Measurements from ENCODE around the gene TSKS.

DNA sequence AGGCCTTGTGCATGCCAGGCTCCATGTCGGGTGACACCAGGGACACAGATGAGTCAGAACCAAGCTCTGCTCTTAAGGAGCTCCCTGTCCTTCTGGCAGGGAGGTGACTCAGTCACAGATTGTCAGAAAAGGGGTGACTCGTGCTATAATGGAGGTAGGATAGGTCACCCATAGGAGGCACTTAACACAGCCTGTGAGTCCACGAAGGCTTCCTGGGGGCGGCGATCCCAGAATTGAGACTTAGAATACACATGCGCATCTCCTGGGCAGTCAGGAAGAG is 30.4 kb upstream of the TSKS start:
- TF ChIP-seq, protein P1, sequence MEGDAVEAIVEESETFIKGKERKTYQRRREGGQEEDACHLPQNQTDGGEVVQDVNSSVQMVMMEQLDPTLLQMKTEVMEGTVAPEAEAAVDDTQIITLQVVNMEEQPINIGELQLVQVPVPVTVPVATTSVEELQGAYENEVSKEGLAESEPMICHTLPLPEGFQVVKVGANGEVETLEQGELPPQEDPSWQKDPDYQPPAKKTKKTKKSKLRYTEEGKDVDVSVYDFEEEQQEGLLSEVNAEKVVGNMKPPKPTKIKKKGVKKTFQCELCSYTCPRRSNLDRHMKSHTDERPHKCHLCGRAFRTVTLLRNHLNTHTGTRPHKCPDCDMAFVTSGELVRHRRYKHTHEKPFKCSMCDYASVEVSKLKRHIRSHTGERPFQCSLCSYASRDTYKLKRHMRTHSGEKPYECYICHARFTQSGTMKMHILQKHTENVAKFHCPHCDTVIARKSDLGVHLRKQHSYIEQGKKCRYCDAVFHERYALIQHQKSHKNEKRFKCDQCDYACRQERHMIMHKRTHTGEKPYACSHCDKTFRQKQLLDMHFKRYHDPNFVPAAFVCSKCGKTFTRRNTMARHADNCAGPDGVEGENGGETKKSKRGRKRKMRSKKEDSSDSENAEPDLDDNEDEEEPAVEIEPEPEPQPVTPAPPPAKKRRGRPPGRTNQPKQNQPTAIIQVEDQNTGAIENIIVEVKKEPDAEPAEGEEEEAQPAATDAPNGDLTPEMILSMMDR (IDR thresholded peaks at IDR 0.05), result no peak
- TF ChIP-seq POLR2A (IDR thresholded peaks at IDR 0.05) (no peak), POLR2AphosphoS5 (IDR thresholded peaks at IDR 0.05) (no peak)

Data from sigmoid colon (tissue), 4 donors.